CD14-positive monocyte (primary cell): ENCODE results near the gene PPP3R1. TPM values are rescaled to one million over a fixed set of nuclear protein-coding genes. Genes with fewer than 3 reads are reported as not detected.

Experiments used
- DNase-seq, 3 donors: peaks; one replicate each; pipeline ENCODE4 v3.0.0-alpha.2; 2011 to 2022
- H2AFZ ChIP-seq: 2 replicates; pipeline ENCODE4 v1.6.0; 2012; ENCODE audit warnings: mild to moderate bottlenecking, low read depth, low read length, inconsistent platforms; ENCODE audit not compliant: insufficient read depth, poor library complexity, severe bottlenecking
- H3K27ac ChIP-seq, 2 donors: 1 replicate in 1 of 2; 2 replicates in 1 of 2; pipeline ENCODE4 v1.5.1; 2012 to 2013; ENCODE audit warnings: low read length in 2 of 2, control low read depth in 1 of 2, inconsistent platforms in 1 of 2, low read depth in 1 of 2, mild to moderate bottlenecking in 1 of 2
- H3K27me3 ChIP-seq, 2 donors: one replicate each; pipeline versions ENCODE4 v1.6.0 to v1.6.1; 2011 to 2013; ENCODE audit warnings: low read length in 2 of 2; ENCODE audit not compliant: control insufficient read depth in 2 of 2, insufficient read depth in 2 of 2
- H3K36me3 ChIP-seq, 2 donors: replicated peaks in 1 of 2; 1 replicate in 1 of 2; 2 replicates in 1 of 2; pipeline versions ENCODE4 v1.5.1 to v1.6.1; 2012 to 2013; ENCODE audit warnings: low read length in 2 of 2, control low read depth in 1 of 2, inconsistent platforms in 1 of 2, mild to moderate bottlenecking in 1 of 2; ENCODE audit not compliant: insufficient read depth in 2 of 2, control insufficient read depth in 1 of 2
- H3K4me1 ChIP-seq, 2 donors: 1 replicate in 1 of 2; 2 replicates in 1 of 2; pipeline versions ENCODE4 v1.5.1 to v1.6.1; 2012 to 2013; ENCODE audit warnings: low read length in 2 of 2, control low read depth in 1 of 2, inconsistent platforms in 1 of 2, mild to moderate bottlenecking in 1 of 2, moderate library complexity in 1 of 2; ENCODE audit not compliant: insufficient read depth in 2 of 2, control insufficient read depth in 1 of 2
- H3K4me2 ChIP-seq: replicated peaks from 2 replicates; pipeline ENCODE3; 2012; ENCODE audit warnings: low read length, moderate library complexity, mild to moderate bottlenecking; ENCODE audit not compliant: poor library complexity, severe bottlenecking; ENCODE audit errors: extremely low read depth
- H3K4me3 ChIP-seq, 3 experiments: fragments of 200-600 bp in 1 of 3; sonication (generic) in 1 of 3; replicated peaks in 1 of 3; 1 replicate in 2 of 3; 2 replicates in 1 of 3; pipeline ENCODE4 v1.5.1; 2011 to 2013; ENCODE audit warnings: low read length in 3 of 3, mild to moderate bottlenecking in 3 of 3, control low read depth in 2 of 3, low read depth in 2 of 3, inconsistent platforms in 1 of 3, moderate library complexity in 1 of 3
- H3K79me2 ChIP-seq: 2 replicates; pipeline ENCODE4 v1.6.0; 2012; ENCODE audit warnings: mild to moderate bottlenecking, control low read depth, inconsistent platforms, low read length, moderate library complexity; ENCODE audit not compliant: insufficient read depth
- H3K9ac ChIP-seq: 2 replicates; pipeline ENCODE4 v1.6.0; 2017; ENCODE audit warnings: low read length, mild to moderate bottlenecking; ENCODE audit not compliant: insufficient read depth, poor library complexity, severe bottlenecking
- H3K9me3 ChIP-seq, 2 donors: replicated peaks in 1 of 2; 1 replicate in 1 of 2; 2 replicates in 1 of 2; pipeline versions ENCODE4 v1.5.1 to v1.6.1; 2012 to 2013; ENCODE audit warnings: low read length in 2 of 2, control low read depth in 1 of 2; ENCODE audit not compliant: control insufficient read depth in 1 of 2, insufficient read depth in 1 of 2
- H4K20me1 ChIP-seq: 2 replicates; pipeline ENCODE4 v1.6.0; 2012; ENCODE audit warnings: mild to moderate bottlenecking, low read length, control low read depth, moderate library complexity; ENCODE audit not compliant: insufficient read depth
- H3K27ac Mint-ChIP-seq, 7 donors: one replicate each; pipeline ENCODE4 v1.8.0; 2020; ENCODE audit warnings: mild to moderate bottlenecking in 7 of 7, mixed read lengths in 7 of 7, moderate library complexity in 6 of 7, inconsistent platforms in 2 of 7
- H3K27me3 Mint-ChIP-seq, 3 donors: one replicate each; pipeline ENCODE4 v1.8.0; 2021 to 2022; ENCODE audit warnings: low read depth in 3 of 3, mild to moderate bottlenecking in 3 of 3, mixed read lengths in 3 of 3, moderate library complexity in 3 of 3, inconsistent platforms in 1 of 3
- H3K36me3 Mint-ChIP-seq, 2 donors: one replicate each; pipeline ENCODE4 v1.8.0; 2020; ENCODE audit warnings: mixed read lengths in 2 of 2, inconsistent platforms in 1 of 2, mild to moderate bottlenecking in 1 of 2
- H3K4me1 Mint-ChIP-seq: one replicate; pipeline ENCODE4 v1.8.0; 2020; ENCODE audit warnings: mild to moderate bottlenecking, mixed read lengths
- H3K4me3 Mint-ChIP-seq, 2 donors: one replicate each; pipeline ENCODE4 v1.8.0; 2020; ENCODE audit warnings: mild to moderate bottlenecking in 2 of 2, mixed read lengths in 2 of 2, moderate library complexity in 1 of 2
- H3K9me3 Mint-ChIP-seq, 7 donors: one replicate each; pipeline ENCODE4 v1.8.0; 2020 to 2022; ENCODE audit warnings: mixed read lengths in 7 of 7, mild to moderate bottlenecking in 6 of 7, moderate library complexity in 6 of 7, inconsistent platforms in 2 of 7
- CTCF ChIP-seq: fragments of 200-600 bp; IDR thresholded peaks from one replicate; pipeline ENCODE4 v1.8.0; 2022; ENCODE audit warnings: antibody characterized with exemption, mild to moderate bottlenecking
- WGBS: methylation state at CpG from one replicate; pipeline ENCODE4 v1.1.5; 2013; ENCODE audit warnings: missing lambda C conversion rate; ENCODE audit not compliant: insufficient coverage; 5-methylcytosine and 5-hydroxymethylcytosine counted together
- intact Hi-C, 2 donors: fragments of 100-400 bp; cut with micrococcal nuclease; formaldehyde crosslinking; loops; one replicate each; pipeline versions ENCODE4 v1.15.0 to v1.15.1; 2023
- polyA plus RNA-seq, 3 donors: library from polyadenylated mRNA; depleted of rRNA in 1 of 3; unstranded in 2 of 3; stranded (reverse) in 1 of 3; fragments of 300-500 nt in 2 of 3; fragments of >200 nt in 1 of 3; fragmentation: Illumina TruSeq in 2 of 3; gene quantifications; 1 replicate in 2 of 3; 2 replicates in 1 of 3; pipeline ENCODE4 v1.2.3, GENCODE V29; 2012 to 2021

The PPP3R1 gene
- polyA plus RNA-seq, 3 donors = 8.7 to 32.6 (median 10.7) TPM

GRCh38 chr2:68263632-68264031 lies 11.3 kb upstream of the PPP3R1 start:
- no peak for TF ChIP-seq CTCF
- H3K36me3 ChIP-seq = no peaks in the 10 kb centered on the region
- H3K4me1 ChIP-seq = no peaks in the 10 kb centered on the region
- no peak overlapping the region for H3K4me2 ChIP-seq
- peaks cover 2% of the 10 kb centered on the region for H3K4me1 Mint-ChIP-seq
- H3K27ac Mint-ChIP-seq = no peak overlapping the region
- no CpG with 5 or more reads among the region's 2 CpGs for WGBS
- H3K9me3 ChIP-seq = no peaks in the 10 kb centered on the region
- intact Hi-C loops = no loop called here
- H2AFZ ChIP-seq = no peak overlapping the region
- peaks cover 0 to 2% (median 0%) of the 10 kb centered on the region in 7 donors for H3K9me3 Mint-ChIP-seq
- H3K4me3 ChIP-seq = no peak overlapping the region
- peaks cover 0 to 2% (median 0%) of the 10 kb centered on the region in 3 donors for H3K27me3 Mint-ChIP-seq
- H3K4me3 Mint-ChIP-seq = no peak overlapping the region
- DNase-seq = no peak
- H3K9ac ChIP-seq = no peak overlapping the region
- no peaks in the 10 kb centered on the region for H3K79me2 ChIP-seq
- no peak overlapping the region for H3K27ac ChIP-seq
- no peaks in the 10 kb centered on the region for H3K27me3 ChIP-seq
- H3K36me3 Mint-ChIP-seq = peaks cover 0 to 2% of the 10 kb centered on the region in 2 donors
- no peaks in the 10 kb centered on the region for H4K20me1 ChIP-seq

- peaks cover 20% of the 10 kb centered on the region for H3K4me1 Mint-ChIP-seq
- peaks cover 0 to 2% (median 0%) of the 10 kb centered on the region in 7 donors for H3K9me3 Mint-ChIP-seq
- Histone ChIP-seq H3K9ac (no peak overlapping the region), H3K4me3 (no peak overlapping the region), H3K79me2 (peaks cover 9% of the 10 kb centered on the region), H3K9me3 (no peaks in the 10 kb centered on the region), H3K27ac (no peak overlapping the region), H4K20me1 (no peaks in the 10 kb centered on the region), H3K27me3 (no peaks in the 10 kb centered on the region), H3K36me3 (no peaks in the 10 kb centered on the region), H3K4me1 (peaks cover 10 to 14% of the 10 kb centered on the region in 2 donors), H2AFZ (no peak overlapping the region), H3K4me2 (no peak overlapping the region)
- no peak overlapping the region for H3K4me3 Mint-ChIP-seq
- peaks cover 0 to 5% (median 0%) of the 10 kb centered on the region in 3 donors for H3K27me3 Mint-ChIP-seq
- no peaks in the 10 kb centered on the region for H3K36me3 Mint-ChIP-seq
- no CpG with 5 or more reads among the region's 2 CpGs for WGBS
- intact Hi-C loops = loop anchor here in 1 of 2 donors (10.0 kb wide), 2 partner anchors 166 to 194 kb away; partner anchors contain the start of gene C1D
- TF ChIP-seq CTCF = no peak
- DNase-seq = no peak
- no peak overlapping the region for H3K27ac Mint-ChIP-seq
Measured at GRCh38 chr2:68258851-68259250, 6.5 kb upstream of the PPP3R1 start.
